Effector memory CD8-positive, alpha-beta T cell (primary cell): ENCODE measurements around the gene RXFP1.

Experiments
- ATAC-seq: fragments of 150-1000 bp; cut with Tn5 transposase; replicated peaks from 2 replicates; pipeline ENCODE4 v1.10.0; 2021; ENCODE audit warnings: mild to moderate bottlenecking, moderate library complexity
- DNase-seq, 3 experiments: peaks; one replicate each; pipeline ENCODE4 v3.0.0; 2021
- H3K27ac Mint-ChIP-seq, 2 donors: one replicate each; pipeline ENCODE4 v1.8.0; 2022; ENCODE audit warnings: mild to moderate bottlenecking in 2 of 2, mixed read lengths in 2 of 2, moderate library complexity in 2 of 2
- H3K27me3 Mint-ChIP-seq, 2 donors: one replicate each; pipeline ENCODE4 v1.8.0; 2022; ENCODE audit warnings: mixed read lengths in 2 of 2
- H3K36me3 Mint-ChIP-seq: one replicate; pipeline ENCODE4 v1.8.0; 2022; ENCODE audit warnings: mild to moderate bottlenecking, moderate library complexity, mixed read lengths; ENCODE audit not compliant: insufficient read depth
- H3K4me1 Mint-ChIP-seq, 2 donors: one replicate each; pipeline ENCODE4 v1.8.0; 2022; ENCODE audit warnings: low read depth in 2 of 2, mixed read lengths in 2 of 2
- H3K4me3 Mint-ChIP-seq, 2 donors: one replicate each; pipeline ENCODE4 v1.8.0; 2022; ENCODE audit warnings: mild to moderate bottlenecking in 2 of 2, mixed read lengths in 2 of 2, moderate library complexity in 2 of 2
- H3K9me3 Mint-ChIP-seq, 2 donors: one replicate each; pipeline ENCODE4 v1.8.0; 2022; ENCODE audit warnings: mixed read lengths in 2 of 2
- total RNA-seq, 9 experiments: gene quantifications; one replicate each; lab custom pipeline; 2026; lab: John Stamatoyannopoulos, UW

The RXFP1 gene
- total RNA-seq, result 0 to 0.07 (median 0) reads per million in 9 experiments

DNA sequence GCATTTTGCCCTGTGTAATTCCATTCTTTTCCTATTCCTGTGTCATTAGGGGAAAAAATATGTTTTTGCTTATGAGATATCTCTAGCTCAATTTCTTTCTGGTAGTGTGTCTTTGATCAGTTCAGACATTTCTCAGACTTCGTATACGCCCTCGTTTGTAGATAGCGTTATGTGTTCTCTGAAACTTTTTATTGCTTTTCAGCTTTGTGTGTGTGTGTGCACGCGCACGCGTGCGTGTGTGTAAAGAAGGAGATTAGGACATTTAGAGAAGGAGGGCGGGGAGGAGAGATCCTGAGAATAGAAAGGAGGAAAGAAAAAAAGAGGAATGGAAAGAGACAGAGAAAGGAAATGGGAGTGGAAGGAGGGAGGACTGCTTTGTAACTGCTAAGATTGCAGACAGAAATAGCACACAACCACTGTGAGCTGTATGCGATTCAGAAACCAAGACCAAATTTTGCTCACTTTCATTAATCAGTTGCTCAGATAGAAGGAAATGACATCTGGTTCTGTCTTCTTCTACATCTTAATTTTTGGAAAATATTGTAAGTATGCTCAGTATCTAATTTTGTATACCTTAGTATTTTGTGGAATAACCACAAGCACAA, at the start of gene RXFP1:
Gene RXFP1 (plus strand): TSS at position 399 of the 605 bp plus-strand sequence. CDS start 95 bp downstream, at position 494.
- Mint-ChIP-seq H3K4me3 (no peak within 1 kb of the TSS), H3K27me3 (peaks cover 6 to 11% of the 10 kb centered on the region in 2 donors), H3K36me3 (no peaks in the 10 kb centered on the region), H3K9me3 (peaks cover 0 to 1% of the 10 kb centered on the region in 2 donors), H3K4me1 (no peaks in the 10 kb centered on the region), H3K27ac (no peak within 1 kb of the TSS)
- ATAC-seq, result no peak
- DNase-seq, result no peak

DNA sequence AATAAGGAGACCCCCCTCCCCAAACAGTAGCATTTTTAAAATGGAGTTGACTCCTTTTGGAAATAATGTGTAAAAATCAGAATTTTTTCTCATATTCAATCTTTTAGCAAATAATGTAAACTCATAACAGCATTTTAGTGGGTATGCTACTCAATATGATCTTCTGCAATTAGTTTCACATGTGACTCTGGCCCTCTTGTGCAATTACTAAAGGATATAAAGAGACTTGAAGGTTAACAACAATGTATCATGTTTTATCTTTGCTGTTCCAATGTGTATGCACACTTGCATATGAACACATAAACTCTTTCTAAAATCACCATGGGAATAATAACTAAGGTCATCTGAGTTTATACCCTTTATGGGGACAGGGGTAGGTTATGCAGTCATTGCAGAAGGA, 39.9 kb upstream of the RXFP1 start:
- H3K4me3 Mint-ChIP-seq, result no peak overlapping the region
- peaks cover 5 to 7% of the 10 kb centered on the region in 2 donors for H3K9me3 Mint-ChIP-seq
- DNase-seq, result no peak
- no peak for ATAC-seq
- no peaks in the 10 kb centered on the region for H3K36me3 Mint-ChIP-seq
- H3K27me3 Mint-ChIP-seq, result no peaks in the 10 kb centered on the region
- no peak overlapping the region for H3K27ac Mint-ChIP-seq
- no peaks in the 10 kb centered on the region for H3K4me1 Mint-ChIP-seq

DNA sequence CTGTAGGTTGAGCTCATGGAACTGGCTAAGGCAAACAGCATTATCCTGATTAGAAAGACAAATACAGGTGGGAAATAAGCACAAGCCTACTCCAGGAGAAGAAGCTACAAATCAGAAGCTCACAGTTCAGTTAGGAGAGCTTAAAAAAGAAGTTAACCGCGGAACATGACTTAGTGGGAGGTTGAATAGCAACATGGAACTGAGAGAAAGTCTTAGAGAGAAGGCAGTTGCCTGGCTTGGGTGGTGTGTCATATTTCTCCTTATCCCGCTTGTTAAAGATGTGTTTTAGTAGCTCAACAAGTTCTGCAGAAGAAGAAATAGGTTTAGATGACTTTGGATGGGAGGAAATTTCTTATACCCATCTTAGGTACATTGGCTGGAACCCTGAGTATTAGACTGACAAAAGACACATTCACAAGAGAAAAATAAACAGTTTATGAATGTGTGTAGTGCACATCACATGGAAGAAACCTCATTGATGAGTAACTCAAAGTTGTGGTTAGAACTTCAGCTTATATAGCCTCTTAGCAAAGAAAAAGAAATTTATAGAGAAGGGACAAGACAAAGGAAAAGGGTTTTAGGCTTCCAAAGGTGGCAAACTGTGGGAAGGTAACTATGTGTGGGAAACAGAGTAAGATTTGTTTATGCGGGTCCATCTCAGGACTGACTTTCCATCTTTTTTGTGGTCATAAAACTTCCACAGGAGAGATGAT, 37.4 kb upstream of the RXFP1 start:
- H3K4me3 Mint-ChIP-seq, result no peak overlapping the region
- H3K36me3 Mint-ChIP-seq, result no peaks in the 10 kb centered on the region
- no peaks in the 10 kb centered on the region for H3K4me1 Mint-ChIP-seq
- no peak for ATAC-seq
- peaks cover 10 to 16% of the 10 kb centered on the region in 2 donors for H3K9me3 Mint-ChIP-seq
- DNase-seq, result no peak
- H3K27me3 Mint-ChIP-seq, result no peaks in the 10 kb centered on the region
- H3K27ac Mint-ChIP-seq, result no peak overlapping the region

DNA sequence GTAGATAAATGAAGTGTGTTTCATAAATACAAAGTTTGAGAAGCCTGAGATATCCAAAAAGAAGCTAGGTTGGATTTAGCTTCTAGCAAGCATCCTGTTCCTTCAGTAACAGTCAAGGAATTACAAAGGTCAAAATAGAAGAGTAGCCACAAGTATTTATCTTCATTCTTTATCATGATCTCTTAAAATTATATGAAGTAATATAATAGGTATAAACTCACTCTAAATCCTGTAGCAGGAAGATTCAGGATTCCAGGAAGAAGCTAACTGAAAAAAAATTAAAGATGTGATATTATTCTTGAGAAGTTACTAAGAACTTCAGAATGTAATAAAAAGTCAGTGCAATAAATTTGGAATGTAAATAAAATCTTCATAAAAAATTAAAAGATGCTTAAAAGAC, 31.1 kb upstream of the RXFP1 start:
- no peaks in the 10 kb centered on the region for H3K27me3 Mint-ChIP-seq
- ATAC-seq (no peak), DNase-seq (no peak)
- no peak overlapping the region for H3K27ac Mint-ChIP-seq
- H3K36me3 Mint-ChIP-seq, result no peaks in the 10 kb centered on the region
- H3K9me3 Mint-ChIP-seq, result peaks cover 8% of the 10 kb centered on the region in 2 donors
- no peak overlapping the region for H3K4me3 Mint-ChIP-seq
- H3K4me1 Mint-ChIP-seq, result no peaks in the 10 kb centered on the region

DNA sequence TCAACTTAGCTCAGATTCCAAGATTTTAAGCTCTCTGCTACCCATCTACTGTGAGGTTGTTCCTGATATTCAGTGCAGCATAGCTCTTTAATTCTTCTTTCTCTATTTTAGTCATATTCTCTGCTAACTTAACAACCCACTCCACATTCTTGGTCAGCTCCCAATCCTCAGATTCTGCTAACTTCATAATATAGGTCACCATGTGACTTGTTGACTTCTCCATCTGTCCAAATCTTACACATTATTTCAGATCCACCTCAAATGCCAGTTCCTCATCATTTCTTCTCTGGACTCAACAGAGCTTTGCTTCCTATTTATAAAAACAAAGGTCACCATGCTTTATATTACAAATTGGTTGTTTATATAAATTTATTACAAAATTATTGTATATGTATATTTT, 29.3 kb upstream of the RXFP1 start:
- peaks cover 4 to 8% of the 10 kb centered on the region in 2 donors for H3K9me3 Mint-ChIP-seq
- H3K4me3 Mint-ChIP-seq, result no peak overlapping the region
- no peak for ATAC-seq
- H3K36me3 Mint-ChIP-seq, result no peaks in the 10 kb centered on the region
- no peaks in the 10 kb centered on the region for H3K4me1 Mint-ChIP-seq
- no peak overlapping the region for H3K27ac Mint-ChIP-seq
- H3K27me3 Mint-ChIP-seq, result no peaks in the 10 kb centered on the region
- DNase-seq, result no peak

DNA sequence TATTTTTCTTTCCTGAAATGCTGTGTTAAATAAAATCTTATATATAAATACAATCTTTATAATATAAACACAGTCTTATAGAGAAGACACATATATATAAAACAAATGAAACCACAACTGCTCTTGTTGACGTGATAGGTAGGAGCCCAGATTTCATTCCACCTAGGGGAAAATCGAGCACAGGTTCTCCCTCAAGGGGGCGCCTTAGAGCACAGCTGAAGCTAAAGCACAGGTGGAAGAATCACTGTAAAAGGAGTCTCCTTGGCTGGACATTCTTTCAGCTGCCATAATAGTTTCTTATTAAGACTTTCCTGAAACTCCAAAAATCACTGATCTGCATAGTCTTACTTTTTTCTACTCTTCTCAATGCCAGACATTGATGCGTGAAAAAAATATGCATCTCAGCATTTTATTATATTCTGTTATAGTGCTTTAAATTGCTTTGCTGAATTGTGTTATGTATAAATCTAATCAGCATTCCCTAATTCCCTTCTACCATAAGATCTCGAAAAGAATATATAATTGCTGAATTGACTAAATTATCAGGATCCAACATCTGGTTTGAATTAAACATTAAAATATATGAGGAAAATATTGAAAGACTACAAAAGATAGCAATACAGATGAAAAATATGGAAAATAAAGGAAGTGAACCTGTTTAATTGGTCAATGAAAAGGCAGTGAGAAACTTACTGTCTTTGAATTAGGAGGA, 25.5 kb upstream of the RXFP1 start:
- Mint-ChIP-seq H3K4me3 (no peak overlapping the region), H3K36me3 (no peaks in the 10 kb centered on the region), H3K27ac (no peak overlapping the region), H3K9me3 (peaks cover 0 to 4% of the 10 kb centered on the region in 2 donors), H3K4me1 (no peaks in the 10 kb centered on the region), H3K27me3 (no peaks in the 10 kb centered on the region)
- ATAC-seq (no peak), DNase-seq (no peak)

DNA sequence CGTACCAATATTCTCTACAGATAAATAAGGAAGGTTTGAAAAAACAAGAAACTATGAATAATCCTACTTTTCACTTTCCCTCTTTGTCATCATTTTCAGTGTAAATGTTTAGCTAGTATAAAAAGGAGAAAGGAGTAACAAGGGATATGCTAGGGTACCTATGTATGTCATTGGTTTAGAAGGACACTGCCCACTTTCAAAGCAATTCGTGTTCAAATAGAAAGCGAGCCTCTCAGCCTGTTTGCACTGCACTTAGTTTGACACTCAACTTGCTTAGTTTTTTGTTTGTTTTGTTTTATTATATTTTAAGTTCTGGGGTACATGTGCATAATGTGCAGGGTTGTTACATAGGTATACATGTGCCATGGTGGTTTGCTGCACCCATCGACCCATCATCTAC, 21.6 kb upstream of the RXFP1 start:
- H3K27me3 Mint-ChIP-seq, result no peaks in the 10 kb centered on the region
- DNase-seq (no peak), ATAC-seq (no peak)
- H3K36me3 Mint-ChIP-seq, result no peaks in the 10 kb centered on the region
- H3K4me3 Mint-ChIP-seq, result no peak overlapping the region
- no peaks in the 10 kb centered on the region for H3K4me1 Mint-ChIP-seq
- no peak overlapping the region for H3K27ac Mint-ChIP-seq
- H3K9me3 Mint-ChIP-seq, result peaks cover 0 to 4% of the 10 kb centered on the region in 2 donors

DNA sequence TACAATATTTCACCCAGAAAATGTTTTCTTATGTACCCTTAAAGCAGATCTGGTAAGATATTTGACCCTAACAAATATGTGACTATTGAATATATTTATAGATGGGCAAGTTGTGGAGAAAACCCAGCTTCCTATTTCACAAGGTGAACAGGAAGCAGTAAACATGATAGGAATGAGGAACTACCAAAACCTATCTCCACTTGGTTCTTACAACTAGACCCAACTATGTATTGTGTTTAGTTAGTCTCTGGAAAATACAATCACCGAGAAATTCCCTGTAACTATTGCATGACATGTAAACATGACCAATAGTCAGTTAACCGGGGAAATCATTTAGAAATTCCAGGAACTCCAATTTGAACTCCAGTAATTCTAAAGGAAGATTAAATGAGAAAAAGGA, 8.4 kb upstream of the RXFP1 start:
- Mint-ChIP-seq H3K4me3 (no peak overlapping the region), H3K27me3 (no peaks in the 10 kb centered on the region), H3K36me3 (no peaks in the 10 kb centered on the region), H3K9me3 (no peaks in the 10 kb centered on the region), H3K27ac (no peak overlapping the region), H3K4me1 (no peaks in the 10 kb centered on the region)
- DNase-seq (no peak), ATAC-seq (no peak)

DNA sequence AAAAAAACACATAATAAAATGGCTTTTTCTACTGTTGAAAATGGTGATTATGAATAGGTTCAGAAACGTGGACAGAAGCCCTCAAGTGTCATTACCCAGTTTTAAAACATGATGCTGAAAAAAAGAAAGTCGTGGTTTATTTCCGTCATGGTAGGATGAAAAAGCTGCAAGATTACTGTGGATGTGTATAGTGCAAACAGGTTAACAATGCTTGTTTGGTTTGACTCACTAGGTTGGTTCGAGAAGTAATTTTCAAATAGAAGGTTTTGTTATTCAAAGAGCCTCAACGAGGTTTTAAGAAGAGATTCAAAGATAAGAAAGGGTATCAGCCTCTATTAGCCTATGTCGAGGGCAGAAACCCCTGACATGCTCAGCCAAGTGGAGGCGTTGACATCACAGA, 2.5 kb upstream of the RXFP1 start:
- H3K27me3 Mint-ChIP-seq, result peaks cover 6% of the 10 kb centered on the region in 2 donors
- H3K36me3 Mint-ChIP-seq, result no peaks in the 10 kb centered on the region
- H3K27ac Mint-ChIP-seq, result no peak overlapping the region
- ATAC-seq, result no peak
- H3K9me3 Mint-ChIP-seq, result peaks cover 0 to 1% of the 10 kb centered on the region in 2 donors
- no peak for DNase-seq
- H3K4me1 Mint-ChIP-seq, result no peaks in the 10 kb centered on the region
- H3K4me3 Mint-ChIP-seq, result no peak overlapping the region

DNA sequence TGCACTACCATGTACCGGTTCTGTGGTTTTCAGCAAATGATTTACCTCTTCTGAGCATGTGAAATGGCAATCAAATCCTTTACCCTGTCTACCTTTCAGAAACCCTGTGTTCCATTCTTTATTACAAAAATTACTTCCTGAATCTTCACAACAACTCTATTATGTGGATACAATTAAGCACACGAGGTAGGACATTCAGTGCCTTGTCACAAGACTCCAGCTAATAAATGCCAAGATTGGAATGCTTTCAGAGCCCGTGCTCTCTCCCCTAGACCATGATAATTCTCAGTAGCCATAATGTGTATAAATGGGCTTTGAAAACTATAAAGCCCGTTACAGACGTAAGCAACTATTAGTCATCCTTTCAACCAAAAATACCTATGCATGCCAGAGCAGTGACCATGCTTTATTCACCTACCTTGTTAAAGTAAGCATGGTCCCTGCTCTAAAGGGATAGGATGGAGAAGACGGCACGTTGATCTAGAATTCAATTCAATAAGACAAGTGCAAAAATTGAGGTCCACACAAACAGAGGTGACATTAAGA, 2.4 kb downstream of the RXFP1 start:
- ATAC-seq, result no peak
- H3K4me1 Mint-ChIP-seq, result no peaks in the 10 kb centered on the region
- DNase-seq, result no peak
- H3K4me3 Mint-ChIP-seq, result no peak overlapping the region
- no peak overlapping the region for H3K27ac Mint-ChIP-seq
- peaks cover 0 to 1% of the 10 kb centered on the region in 2 donors for H3K9me3 Mint-ChIP-seq
- peaks cover 6 to 18% of the 10 kb centered on the region in 2 donors for H3K27me3 Mint-ChIP-seq
- no peaks in the 10 kb centered on the region for H3K36me3 Mint-ChIP-seq

DNA sequence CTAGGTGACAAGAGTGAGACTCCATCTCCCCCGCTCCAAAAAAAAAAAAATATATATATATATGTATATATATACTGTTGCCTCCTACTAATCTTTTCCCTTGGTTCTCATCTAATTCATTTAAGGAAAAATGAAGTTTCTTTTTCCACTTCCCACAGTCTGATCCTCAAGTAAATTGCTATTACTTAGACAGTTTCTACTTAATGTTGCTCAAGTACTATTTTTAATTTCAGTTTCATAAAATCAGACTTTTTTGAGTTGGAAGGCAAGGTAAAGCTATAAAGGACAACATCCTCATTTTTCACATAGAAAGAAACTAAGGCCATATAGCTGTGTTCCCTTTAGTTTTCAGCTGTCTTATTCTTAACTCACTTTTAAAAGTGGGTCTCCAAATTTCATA, 5.8 kb downstream of the RXFP1 start:
- H3K27ac Mint-ChIP-seq, result no peak overlapping the region
- DNase-seq (no peak), ATAC-seq (no peak)
- H3K9me3 Mint-ChIP-seq, result peaks cover 0 to 2% of the 10 kb centered on the region in 2 donors
- peaks cover 0 to 21% of the 10 kb centered on the region in 2 donors for H3K27me3 Mint-ChIP-seq
- no peaks in the 10 kb centered on the region for H3K36me3 Mint-ChIP-seq
- H3K4me1 Mint-ChIP-seq, result no peaks in the 10 kb centered on the region
- H3K4me3 Mint-ChIP-seq, result no peak overlapping the region

DNA sequence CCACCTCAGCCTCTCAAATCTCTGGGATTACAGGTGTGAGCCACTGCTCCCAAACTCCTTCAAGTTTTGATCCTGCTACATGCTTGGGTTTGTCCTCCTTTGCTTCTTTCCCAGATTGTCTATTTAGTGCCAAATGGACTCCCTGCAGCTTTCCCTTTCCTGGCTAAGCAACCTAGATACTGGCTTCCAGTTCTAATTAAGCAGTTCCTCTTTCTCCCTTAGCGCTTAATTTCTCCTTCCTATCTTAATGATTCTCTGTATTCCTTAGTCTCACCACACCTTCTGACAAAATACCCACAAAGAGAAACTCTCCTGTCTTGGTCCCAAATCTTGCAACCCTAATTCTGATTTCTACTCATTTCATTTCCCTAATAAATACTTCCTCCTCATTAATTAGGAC, 7.8 kb downstream of the RXFP1 start:
- Mint-ChIP-seq H3K9me3 (peaks cover 0 to 2% of the 10 kb centered on the region in 2 donors), H3K4me3 (no peak overlapping the region), H3K4me1 (no peaks in the 10 kb centered on the region)

DNA sequence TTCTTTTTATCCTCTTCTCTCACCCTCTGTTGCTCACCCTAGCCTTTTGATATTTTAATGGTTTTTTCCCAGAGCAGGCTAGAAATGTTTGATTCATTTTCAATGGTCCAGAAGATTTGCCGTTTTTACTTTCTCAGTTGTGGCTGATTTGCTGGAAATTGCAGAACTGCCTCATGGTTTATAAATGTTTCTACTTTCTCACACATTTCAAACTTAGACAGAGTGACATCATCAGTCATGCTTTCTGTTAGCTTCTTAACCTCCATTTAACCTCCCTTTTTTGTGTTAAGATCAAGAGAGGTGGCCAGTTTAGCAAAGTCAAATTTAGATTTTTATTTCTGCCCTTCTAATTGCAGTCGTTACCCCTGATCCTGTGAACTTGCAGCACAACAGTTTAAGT, 8.7 kb downstream of the RXFP1 start:
- peaks cover 0 to 17% of the 10 kb centered on the region in 2 donors for H3K27me3 Mint-ChIP-seq
- peaks cover 0 to 3% of the 10 kb centered on the region in 2 donors for H3K9me3 Mint-ChIP-seq
- no peaks in the 10 kb centered on the region for H3K4me1 Mint-ChIP-seq
- H3K27ac Mint-ChIP-seq, result no peak overlapping the region
- DNase-seq, result no peak
- ATAC-seq, result no peak
- H3K4me3 Mint-ChIP-seq, result no peak overlapping the region
- H3K36me3 Mint-ChIP-seq, result no peaks in the 10 kb centered on the region

More for the DNA sequence above, 7.8 kb downstream of the RXFP1 start:
- DNase-seq (no peak), ATAC-seq (no peak)
- H3K27me3 Mint-ChIP-seq, result peaks cover 0 to 17% of the 10 kb centered on the region in 2 donors
- no peaks in the 10 kb centered on the region for H3K36me3 Mint-ChIP-seq
- H3K27ac Mint-ChIP-seq, result no peak overlapping the region
